ENCODE data around the gene TKTL1. TPM values are rescaled to one million over a fixed set of nuclear protein-coding genes. Genes with fewer than 3 reads are reported as not detected.

TKTL1 gene
- total and polyA plus RNA-seq, 2 of the 4 experiments (the other 2 are of a cell fraction), result not detected

DNA sequence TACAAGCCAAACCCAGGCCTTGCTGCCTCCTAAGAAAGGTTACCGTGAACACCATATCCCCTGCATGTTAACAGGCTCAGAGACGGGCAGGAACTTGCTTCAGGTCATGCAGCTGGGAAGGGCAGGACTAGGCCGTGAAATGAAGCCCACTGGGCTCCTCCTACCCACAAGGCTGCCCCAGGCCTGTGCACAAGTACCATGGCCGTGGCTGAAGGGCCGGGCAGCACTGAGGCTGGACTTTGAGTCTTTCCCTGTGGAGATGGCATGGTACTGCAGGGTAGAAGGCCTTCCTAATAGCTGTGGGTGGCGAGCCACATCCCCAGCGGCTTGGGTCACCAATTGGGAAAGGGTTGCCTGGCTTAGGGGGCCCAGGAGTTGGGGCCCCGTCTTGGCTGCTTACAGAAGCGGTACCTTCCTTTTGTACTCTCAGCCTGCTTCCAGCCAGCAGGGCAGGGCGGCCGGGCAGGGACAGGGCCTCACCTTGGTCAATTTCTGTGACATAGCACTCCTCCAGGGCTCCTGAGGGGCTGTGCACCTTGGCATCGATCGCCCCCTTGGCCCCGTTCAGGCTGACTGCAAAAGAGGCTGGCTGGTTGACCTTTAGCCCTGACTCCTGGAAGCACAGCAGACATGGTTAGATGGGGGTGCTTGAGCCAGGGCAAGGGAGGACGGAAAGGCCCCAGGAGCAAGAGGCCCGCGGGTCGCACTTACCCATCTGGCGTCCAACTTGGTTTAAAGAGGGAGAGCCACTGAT lies 55.0 kb downstream of the TKTL1 start:
- Histone ChIP-seq H2AK9ac (replicated peaks; ENCODE audit: low read depth, low read length, poor library complexity) (peak overlapping the region; percentile 63), H4K8ac (ENCODE audit: low read depth in 2 of 2, low read length in 2 of 2) (no peak overlapping the region), H2AK5ac (ENCODE audit: low read depth, low read length) (no peak overlapping the region), H3K9me3 (ENCODE audit: control insufficient read depth, insufficient read depth, low read length) (no peaks in the 10 kb centered on the region; the same call in 1 of the 2 replicates), H2BK5ac (ENCODE audit: low read depth, low read length, poor library complexity, severe bottlenecking) (no peak overlapping the region), H3K27ac (ENCODE audit: insufficient read depth, low read length) (no peak overlapping the region), H2AFZ (replicated peaks; ENCODE audit: low read length, poor library complexity) (no peak overlapping the region), H2BK20ac (ENCODE audit: low read depth, low read length) (no peak overlapping the region), H3K27me3 (ENCODE audit: control insufficient read depth, insufficient read depth, low read length) (no peaks in the 10 kb centered on the region), H3K36me3 (ENCODE audit: control insufficient read depth, insufficient read depth, low read length) (peaks cover 76% of the 10 kb centered on the region), H2BK120ac (ENCODE audit: low read depth, low read length) (no peak overlapping the region), H3K4me3 (ENCODE audit: insufficient read depth, low read depth, low read length) (no peak overlapping the region), H3K9me1 (ENCODE audit: insufficient read depth, low read length) (no peaks in the 10 kb centered on the region), H4K20me1 (ENCODE audit: insufficient read depth, low read length) (peaks cover 85% of the 10 kb centered on the region), H3K9ac (ENCODE audit: low read depth, low read length) (no peak overlapping the region), H3K4ac (ENCODE audit: low read depth, low read length) (no peak overlapping the region), H3K18ac (ENCODE audit: low read depth, low read length) (no peak overlapping the region), H3K56ac (ENCODE audit: extremely low read depth, insufficient read depth, low read length) (no peak overlapping the region), H4K91ac (ENCODE audit: insufficient read depth, low read depth, low read length) (no peak overlapping the region), H4K5ac (ENCODE audit: low read depth, low read length) (no peak overlapping the region), H2BK15ac (ENCODE audit: low read depth, low read length) (no peak overlapping the region), H3K4me1 (ENCODE audit: control insufficient read depth, insufficient read depth, low read length) (no peaks in the 10 kb centered on the region), H3K23ac (ENCODE audit: low read depth, low read length) (no peak overlapping the region), H3K4me2 (ENCODE audit: low read depth, low read length) (no peak overlapping the region), H3K14ac (replicated peaks; ENCODE audit: low read depth, low read length) (no peak overlapping the region), H3K79me1 (ENCODE audit: low read depth in 1 of 2, low read length in 2 of 2) (peaks cover 3 to 32% of the 10 kb centered on the region in 2 experiments; a peak in 3 of 4 replicates)
- ATAC-seq (ENCODE audit: low read depth), result no peak
- dilution Hi-C loops (cut with HindIII; ENCODE audit: low sequenced_read_pairs, unreplicated experiment) (no loop called here), in situ Hi-C loops (cut with MboI; ENCODE audit: low sequenced_read_pairs) (no loop called here), intact Hi-C loops (cut with micrococcal nuclease) (no loop called here)
- no TSS peak for BruUV-seq (replicated peaks)
- no peak for DNase-seq
- POLR2A ChIA-PET (ENCODE audit: unreplicated experiment), result no interaction called here
- no peak for TF ChIP-seq SMC3 (IDR thresholded peaks at IDR 0.05; ENCODE audit: low read depth, low read length)
- TF ChIP-seq, protein P1, sequence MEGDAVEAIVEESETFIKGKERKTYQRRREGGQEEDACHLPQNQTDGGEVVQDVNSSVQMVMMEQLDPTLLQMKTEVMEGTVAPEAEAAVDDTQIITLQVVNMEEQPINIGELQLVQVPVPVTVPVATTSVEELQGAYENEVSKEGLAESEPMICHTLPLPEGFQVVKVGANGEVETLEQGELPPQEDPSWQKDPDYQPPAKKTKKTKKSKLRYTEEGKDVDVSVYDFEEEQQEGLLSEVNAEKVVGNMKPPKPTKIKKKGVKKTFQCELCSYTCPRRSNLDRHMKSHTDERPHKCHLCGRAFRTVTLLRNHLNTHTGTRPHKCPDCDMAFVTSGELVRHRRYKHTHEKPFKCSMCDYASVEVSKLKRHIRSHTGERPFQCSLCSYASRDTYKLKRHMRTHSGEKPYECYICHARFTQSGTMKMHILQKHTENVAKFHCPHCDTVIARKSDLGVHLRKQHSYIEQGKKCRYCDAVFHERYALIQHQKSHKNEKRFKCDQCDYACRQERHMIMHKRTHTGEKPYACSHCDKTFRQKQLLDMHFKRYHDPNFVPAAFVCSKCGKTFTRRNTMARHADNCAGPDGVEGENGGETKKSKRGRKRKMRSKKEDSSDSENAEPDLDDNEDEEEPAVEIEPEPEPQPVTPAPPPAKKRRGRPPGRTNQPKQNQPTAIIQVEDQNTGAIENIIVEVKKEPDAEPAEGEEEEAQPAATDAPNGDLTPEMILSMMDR (conservative IDR thresholded peaks at IDR 0.05; ENCODE audit: low read depth, low read length), result no peak
- TF ChIP-seq RFX5 (IDR thresholded peaks at IDR 0.05; ENCODE audit: low read depth, low read length), result no peak
- no peak for TF ChIP-seq MAZ (IDR thresholded peaks at IDR 0.05; ENCODE audit: borderline replicate concordance, low read depth, low read length)
- TF ChIP-seq MAFK (IDR thresholded peaks at IDR 0.05; ENCODE audit: low read depth, low read length), result no peak
- TF ChIP-seq POLR2A (IDR thresholded peaks at IDR 0.05; ENCODE audit: low read depth, low read length), result no peak
- no peak for TF ChIP-seq RAD21 (IDR thresholded peaks at IDR 0.05; ENCODE audit: low read length)
- TF ChIP-seq NFE2L2 (IDR thresholded peaks at IDR 0.05; ENCODE audit: low read depth, low read length), result no peak
- TF ChIP-seq MXI1 (IDR thresholded peaks at IDR 0.05; ENCODE audit: borderline replicate concordance, low read depth, low read length), result no peak
- TF ChIP-seq CHD1 (IDR thresholded peaks at IDR 0.05; ENCODE audit: low read depth, low read length), result no peak
- TF ChIP-seq BHLHE40 (IDR thresholded peaks at IDR 0.05; ENCODE audit: low read depth, low read length), result no peak
- TF ChIP-seq, protein P2, sequence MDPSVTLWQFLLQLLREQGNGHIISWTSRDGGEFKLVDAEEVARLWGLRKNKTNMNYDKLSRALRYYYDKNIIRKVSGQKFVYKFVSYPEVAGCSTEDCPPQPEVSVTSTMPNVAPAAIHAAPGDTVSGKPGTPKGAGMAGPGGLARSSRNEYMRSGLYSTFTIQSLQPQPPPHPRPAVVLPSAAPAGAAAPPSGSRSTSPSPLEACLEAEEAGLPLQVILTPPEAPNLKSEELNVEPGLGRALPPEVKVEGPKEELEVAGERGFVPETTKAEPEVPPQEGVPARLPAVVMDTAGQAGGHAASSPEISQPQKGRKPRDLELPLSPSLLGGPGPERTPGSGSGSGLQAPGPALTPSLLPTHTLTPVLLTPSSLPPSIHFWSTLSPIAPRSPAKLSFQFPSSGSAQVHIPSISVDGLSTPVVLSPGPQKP (IDR thresholded peaks at IDR 0.05; ENCODE audit: borderline replicate concordance, low read depth, low read length), result no peak
- no peak for TF ChIP-seq FOS (IDR thresholded peaks at IDR 0.05; ENCODE audit: low read depth, low read length)
- TF ChIP-seq CEBPB (IDR thresholded peaks at IDR 0.05; ENCODE audit: low read depth, low read length), result no peak
- TF ChIP-seq RCOR1 (IDR thresholded peaks at IDR 0.05; ENCODE audit: insufficient replicate concordance, low read length), result no peak
- TF ChIP-seq, protein P3, sequence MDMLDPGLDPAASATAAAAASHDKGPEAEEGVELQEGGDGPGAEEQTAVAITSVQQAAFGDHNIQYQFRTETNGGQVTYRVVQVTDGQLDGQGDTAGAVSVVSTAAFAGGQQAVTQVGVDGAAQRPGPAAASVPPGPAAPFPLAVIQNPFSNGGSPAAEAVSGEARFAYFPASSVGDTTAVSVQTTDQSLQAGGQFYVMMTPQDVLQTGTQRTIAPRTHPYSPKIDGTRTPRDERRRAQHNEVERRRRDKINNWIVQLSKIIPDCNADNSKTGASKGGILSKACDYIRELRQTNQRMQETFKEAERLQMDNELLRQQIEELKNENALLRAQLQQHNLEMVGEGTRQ (IDR thresholded peaks at IDR 0.05; ENCODE audit: low read depth, low read length), result no peak
- CTCF ChIA-PET, result no interaction called here
- 69% methylated on average over 7 of the region's 19 CpGs; no CpG with 5 or more reads in 1 of the 2 experiments for WGBS, 2 experiments (ENCODE audit: extremely low coverage in 2 of 2, insufficient read length in 1 of 2)
